Measurements from ENCODE around the gene TGM3.

TGM3 gene

GRCh38 chr20:2305479-2305878 is 9.7 kb downstream of the TGM3 start:
- 0 out of 2 replicates have a peak overlapping the region, but pooled peaks have one; percentile 12 for H3K27ac ChIP-seq
- TF ChIP-seq CTCF (conservative IDR thresholded peaks at IDR 0.05): no peak

- no peak for TF ChIP-seq CTCF (conservative IDR thresholded peaks at IDR 0.05)
- H3K27ac ChIP-seq: 0 out of 2 replicates have a peak overlapping the region, but pooled peaks have one; percentile 12
These were observed 10.1 kb downstream of the TGM3 start for GRCh38 chr20:2305946-2306345.

- TF ChIP-seq CTCF (conservative IDR thresholded peaks at IDR 0.05): no peak
These were observed 11.3 kb downstream of the TGM3 start for GRCh38 chr20:2307136-2307535.

GRCh38 chr20:2311329-2311728 is 15.5 kb downstream of the TGM3 start:
- no peak overlapping the region for H3K27ac ChIP-seq
- TF ChIP-seq CTCF (conservative IDR thresholded peaks at IDR 0.05): no peak

More at GRCh38 chr20:2307136-2307535, 11.3 kb downstream of the TGM3 start:
- no peak overlapping the region for H3K27ac ChIP-seq

- H3K27ac ChIP-seq: no peak overlapping the region
- no peak for TF ChIP-seq CTCF (conservative IDR thresholded peaks at IDR 0.05)
These were observed 17.1 kb downstream of the TGM3 start for GRCh38 chr20:2312876-2313275.

GRCh38 chr20:2313316-2313715 is 17.5 kb downstream of the TGM3 start:
- no peak for TF ChIP-seq CTCF (conservative IDR thresholded peaks at IDR 0.05)
- H3K27ac ChIP-seq: no peak overlapping the region

- no peak overlapping the region for H3K27ac ChIP-seq
- TF ChIP-seq CTCF (conservative IDR thresholded peaks at IDR 0.05): no peak
These were observed 19.1 kb downstream of the TGM3 start for GRCh38 chr20:2314759-2315439.

Measured in VCaP (cell line).